Activated CD4-positive, alpha-beta T cell treated with anti-CD3 and anti-CD28 coated beads, Interleukin-2, amount 50 U/mL, for 48 hours (primary cell): ENCODE data around the gene GIGYF2.
A peak's percentile ranks its signal among the peaks of the same experiment; 100 is the strongest.
"Not testable (repeated sequence)": the region's sequence is repeated elsewhere in the genome, so short reads cannot be mapped to it uniquely, and the experiment has no call there.

Source experiments
- DNase-seq, 2 experiments: peaks; one replicate each; pipeline ENCODE4 v3.0.0-alpha.2; 2020

GIGYF2 gene

DNA sequence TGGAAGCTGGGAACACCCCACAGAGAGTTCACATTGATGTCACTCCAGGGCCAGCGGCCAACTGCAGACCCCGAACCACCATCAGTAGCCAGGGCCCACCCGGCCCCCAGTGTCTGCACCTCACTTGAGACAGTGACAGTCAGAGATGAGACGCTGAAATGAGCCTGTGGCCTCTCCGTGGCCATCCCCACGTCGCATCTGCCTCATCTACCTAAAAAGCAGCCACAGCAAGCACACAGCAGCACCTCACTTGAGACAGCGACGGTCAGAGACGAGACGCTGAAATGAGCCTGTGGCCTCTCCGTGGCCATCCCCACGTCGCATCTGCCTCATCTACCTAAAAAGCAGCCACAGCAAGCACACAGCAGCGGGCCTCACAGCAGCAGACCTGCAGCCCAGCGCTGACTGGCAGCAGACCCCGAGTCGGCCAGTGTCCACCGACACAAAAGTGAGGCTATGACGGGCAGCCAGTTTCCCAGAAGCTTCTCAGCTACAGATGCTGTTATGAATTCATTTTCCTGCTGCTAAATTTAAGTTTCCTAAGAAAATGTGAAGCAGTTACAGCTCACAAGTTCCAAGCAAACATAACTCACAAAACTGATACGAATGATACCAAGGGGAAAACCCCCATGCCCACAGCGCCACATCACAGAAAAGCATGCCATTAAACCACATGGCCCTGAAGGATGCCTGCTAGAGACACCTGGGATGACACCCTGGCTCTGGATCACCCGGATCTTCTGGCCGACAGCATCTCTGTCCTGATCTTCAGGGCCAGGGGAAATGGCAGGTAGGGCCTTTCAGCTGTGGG lies 200.7 kb downstream of the GIGYF2 start:
- DNase-seq = peak; percentile 65 to 74

- DNase-seq = no peak
Measured at GRCh38 chr2:232898592-232899543, 201.7 kb downstream of the GIGYF2 start.

DNA sequence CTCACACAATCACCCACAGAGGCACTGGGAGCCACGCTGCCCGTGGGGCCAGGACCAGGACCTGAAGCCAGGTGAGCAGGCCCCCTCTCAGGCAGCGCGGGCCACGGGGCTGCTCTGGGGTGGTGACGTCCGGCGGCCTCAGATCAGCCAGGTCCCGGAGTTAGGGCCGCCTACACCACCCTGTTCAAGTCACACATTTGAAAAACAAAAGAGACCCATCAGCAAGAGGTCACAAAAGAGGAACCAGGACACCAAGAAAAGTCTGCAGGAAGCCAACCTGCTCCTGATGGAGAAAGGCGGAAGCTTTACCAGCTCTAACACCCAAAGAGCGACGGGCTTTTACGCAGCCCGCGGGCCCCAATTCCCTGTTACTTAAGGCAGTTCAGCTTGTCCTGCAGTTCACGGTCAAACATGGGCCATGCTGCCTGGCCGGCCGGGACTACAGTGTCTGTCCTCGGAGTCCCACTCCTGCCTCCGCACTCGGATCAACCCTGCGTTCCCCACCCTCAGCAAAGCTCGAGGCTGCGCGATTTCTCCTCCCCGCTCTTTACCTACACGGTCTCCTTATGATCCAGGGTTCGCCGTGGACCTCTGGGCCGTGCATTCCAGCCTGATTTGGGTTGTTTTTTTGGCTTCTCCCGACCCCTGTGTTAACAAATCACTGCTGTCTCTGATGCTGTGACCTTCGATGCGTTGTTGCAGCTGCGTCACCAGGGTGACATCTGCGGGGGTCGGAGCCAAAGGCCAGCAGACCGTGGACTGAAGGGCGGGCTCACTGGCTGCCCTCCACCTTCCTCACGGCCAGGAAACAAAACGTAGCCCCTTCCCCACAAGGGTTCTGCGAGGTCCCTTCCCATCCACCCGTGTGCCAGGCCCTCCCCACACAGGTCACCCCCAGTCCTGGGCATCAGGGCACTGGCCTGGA lies 203.9 kb downstream of the GIGYF2 start:
- DNase-seq = no peak

DNA sequence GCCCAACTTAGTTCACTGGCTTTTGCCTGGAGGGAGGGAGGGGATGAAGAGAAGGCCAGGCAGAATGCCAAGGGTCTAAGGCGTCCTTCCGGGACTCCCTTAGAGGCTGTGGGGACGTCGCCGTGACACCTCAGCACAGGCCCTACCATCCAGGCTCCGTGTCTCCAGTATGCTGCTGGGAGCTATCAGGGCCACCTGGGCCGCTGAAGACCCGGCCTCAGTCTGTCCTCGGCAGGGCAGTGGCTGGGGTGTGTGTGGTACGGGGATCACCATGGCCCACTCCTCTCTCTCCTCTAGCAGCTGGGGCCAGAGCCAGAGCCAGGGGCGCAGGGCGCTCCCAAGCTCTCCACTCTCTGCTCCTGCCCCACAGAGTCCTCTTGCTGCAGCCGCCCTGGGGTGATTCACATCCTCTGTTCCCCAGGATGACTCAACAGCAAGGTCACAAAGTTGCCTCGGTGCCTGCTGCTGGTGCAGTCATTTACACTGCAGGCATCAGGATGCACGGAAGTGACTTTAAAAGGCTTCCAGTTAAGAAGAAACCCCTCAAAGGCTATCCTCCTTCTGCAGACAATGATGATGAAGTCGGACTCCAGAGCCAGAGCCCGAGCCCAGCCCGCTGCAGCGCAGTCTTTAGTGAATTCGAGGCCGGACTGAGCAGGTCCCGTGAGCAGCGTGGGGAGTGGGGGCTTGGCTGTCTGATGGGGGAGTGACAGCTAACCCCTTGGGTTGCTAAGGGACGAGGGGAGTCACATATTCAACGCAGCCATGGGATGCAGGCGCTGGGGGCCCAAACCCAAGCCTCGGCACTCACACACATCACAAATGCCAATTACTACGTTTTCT lies 204.8 kb downstream of the GIGYF2 start:
- peak; percentile 52 to 69 for DNase-seq

DNA sequence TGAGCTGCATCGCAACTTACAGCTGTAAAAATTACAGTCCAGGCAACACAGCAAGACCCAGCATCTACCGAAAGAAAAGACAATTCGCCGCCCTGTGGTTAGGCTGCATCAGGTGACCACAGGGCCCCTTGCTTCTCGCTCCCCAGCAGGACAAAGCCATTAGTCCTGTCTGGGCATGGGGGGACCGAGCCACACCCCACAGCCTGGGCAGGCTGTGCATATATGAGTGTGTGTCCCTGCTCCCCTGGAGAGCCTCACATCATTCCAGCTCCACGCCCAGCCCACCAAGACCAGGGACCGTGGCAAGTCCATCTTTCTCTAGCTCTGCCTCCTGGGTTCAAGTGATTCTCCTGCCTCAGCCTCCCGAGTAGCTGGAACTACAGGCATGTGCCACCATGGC lies 206.9 kb downstream of the GIGYF2 start:
- no peak for DNase-seq

- DNase-seq = not testable (repeated sequence)
Measured at GRCh38 chr2:232906867-232907717, 210.0 kb downstream of the GIGYF2 start.

GRCh38 chr2:232907718-232908085 lies 210.6 kb downstream of the GIGYF2 start:
- DNase-seq = not testable (repeated sequence)

GRCh38 chr2:232908695-232909094 lies 211.6 kb downstream of the GIGYF2 start:
- DNase-seq = no peak
